HG02981 (cell line): ENCODE data around the gene ZNF385B.

Experiments used
- ATAC-seq: cut with Tn5 transposase; IDR thresholded peaks from one replicate; pipeline ENCODE4 v1.9.1; 2021; ENCODE audit warnings: mild to moderate bottlenecking, moderate library complexity; ENCODE audit not compliant: unreplicated experiment

Gene ZNF385B

GRCh38 chr2:179857236-179857635, 4.2 kb downstream of the ZNF385B start:
- no peak for ATAC-seq

GRCh38 chr2:179856205-179856604, 5.2 kb downstream of the ZNF385B start:
- ATAC-seq: no peak

GRCh38 chr2:179855673-179856072, 5.7 kb downstream of the ZNF385B start:
- ATAC-seq: no peak

GRCh38 chr2:179854891-179855290, 6.5 kb downstream of the ZNF385B start:
- no peak for ATAC-seq

- no peak for ATAC-seq
Measured at GRCh38 chr2:179853108-179853507, 8.3 kb downstream of the ZNF385B start.

GRCh38 chr2:179850188-179850587, 11.2 kb downstream of the ZNF385B start:
- ATAC-seq: no peak

GRCh38 chr2:179849719-179850118, 11.7 kb downstream of the ZNF385B start:
- no peak for ATAC-seq

- ATAC-seq: no peak
Measured at GRCh38 chr2:179843541-179843940, 17.9 kb downstream of the ZNF385B start.

GRCh38 chr2:179842498-179843153, 18.8 kb downstream of the ZNF385B start:
- ATAC-seq: no peak

GRCh38 chr2:179840840-179841239, 20.6 kb downstream of the ZNF385B start:
- no peak for ATAC-seq

GRCh38 chr2:179837408-179837807, 24.0 kb downstream of the ZNF385B start:
- ATAC-seq: no peak

GRCh38 chr2:179830043-179830787, 31.2 kb downstream of the ZNF385B start:
- no peak for ATAC-seq

- ATAC-seq: no peak
Measured at GRCh38 chr2:179826297-179826696, 35.1 kb downstream of the ZNF385B start.

GRCh38 chr2:179825494-179825893, 35.9 kb downstream of the ZNF385B start:
- peak; percentile 62 for ATAC-seq

- no peak for ATAC-seq
Measured at GRCh38 chr2:179824961-179825360, 36.5 kb downstream of the ZNF385B start.

GRCh38 chr2:179822540-179822939, 38.9 kb downstream of the ZNF385B start:
- no peak for ATAC-seq

GRCh38 chr2:179818546-179818945, 42.9 kb downstream of the ZNF385B start:
- no peak for ATAC-seq

- no peak for ATAC-seq
Measured at GRCh38 chr2:179817181-179817841, 44.1 kb downstream of the ZNF385B start.

GRCh38 chr2:179814050-179814449, 47.4 kb downstream of the ZNF385B start:
- no peak for ATAC-seq

GRCh38 chr2:179812501-179812900, 48.9 kb downstream of the ZNF385B start:
- ATAC-seq: no peak

GRCh38 chr2:179811042-179811441, 50.4 kb downstream of the ZNF385B start:
- no peak for ATAC-seq

GRCh38 chr2:179809606-179810005, 51.8 kb downstream of the ZNF385B start:
- ATAC-seq: no peak
